Measurements from ENCODE around the gene GOLT1A. TPM values are rescaled to one million over a fixed set of nuclear protein-coding genes. Genes with fewer than 3 reads are reported as not detected.

GOLT1A gene
- total RNA-seq, 2 donors from 2014 or later = 6.7 to 13.6 TPM

DNA sequence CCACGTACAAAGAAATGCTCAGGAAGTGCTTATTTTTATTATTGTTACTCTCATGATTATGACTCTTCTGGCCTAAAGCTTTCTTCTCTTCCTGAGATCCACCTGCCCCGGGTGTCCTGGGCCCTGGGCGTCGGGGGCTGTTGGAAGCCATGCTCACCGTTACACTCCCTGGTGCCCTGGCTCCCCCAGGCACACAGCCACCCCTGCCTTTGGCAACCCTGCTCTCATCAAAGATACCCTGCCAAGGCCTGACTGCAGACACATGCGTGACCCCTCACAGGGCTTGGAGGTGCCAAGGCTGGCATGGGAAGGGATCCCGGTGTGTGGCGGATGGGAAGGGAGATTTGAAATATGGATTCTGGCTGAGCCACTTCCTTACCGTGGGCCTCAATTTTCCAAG, 14.2 kb downstream of the GOLT1A start:
- no peaks in the 10 kb centered on the region for H3K27me3 ChIP-seq
- no peak overlapping the region for H3K9ac ChIP-seq (ENCODE audit: low read depth in 2 of 2, low read length in 2 of 2)
- TF ChIP-seq, protein P1, sequence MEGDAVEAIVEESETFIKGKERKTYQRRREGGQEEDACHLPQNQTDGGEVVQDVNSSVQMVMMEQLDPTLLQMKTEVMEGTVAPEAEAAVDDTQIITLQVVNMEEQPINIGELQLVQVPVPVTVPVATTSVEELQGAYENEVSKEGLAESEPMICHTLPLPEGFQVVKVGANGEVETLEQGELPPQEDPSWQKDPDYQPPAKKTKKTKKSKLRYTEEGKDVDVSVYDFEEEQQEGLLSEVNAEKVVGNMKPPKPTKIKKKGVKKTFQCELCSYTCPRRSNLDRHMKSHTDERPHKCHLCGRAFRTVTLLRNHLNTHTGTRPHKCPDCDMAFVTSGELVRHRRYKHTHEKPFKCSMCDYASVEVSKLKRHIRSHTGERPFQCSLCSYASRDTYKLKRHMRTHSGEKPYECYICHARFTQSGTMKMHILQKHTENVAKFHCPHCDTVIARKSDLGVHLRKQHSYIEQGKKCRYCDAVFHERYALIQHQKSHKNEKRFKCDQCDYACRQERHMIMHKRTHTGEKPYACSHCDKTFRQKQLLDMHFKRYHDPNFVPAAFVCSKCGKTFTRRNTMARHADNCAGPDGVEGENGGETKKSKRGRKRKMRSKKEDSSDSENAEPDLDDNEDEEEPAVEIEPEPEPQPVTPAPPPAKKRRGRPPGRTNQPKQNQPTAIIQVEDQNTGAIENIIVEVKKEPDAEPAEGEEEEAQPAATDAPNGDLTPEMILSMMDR (IDR thresholded peaks at IDR 0.05) = no peak
- H3K36me3 ChIP-seq = no peaks in the 10 kb centered on the region
- no peaks in the 10 kb centered on the region for H3K4me1 ChIP-seq
- intact Hi-C loops (cut with DNase I) = no loop called here
- DNase-seq = no peak
- no peak overlapping the region for H3K27ac ChIP-seq
- H3K4me3 ChIP-seq = no peak overlapping the region
- no peaks in the 10 kb centered on the region for H3K9me3 ChIP-seq

DNA sequence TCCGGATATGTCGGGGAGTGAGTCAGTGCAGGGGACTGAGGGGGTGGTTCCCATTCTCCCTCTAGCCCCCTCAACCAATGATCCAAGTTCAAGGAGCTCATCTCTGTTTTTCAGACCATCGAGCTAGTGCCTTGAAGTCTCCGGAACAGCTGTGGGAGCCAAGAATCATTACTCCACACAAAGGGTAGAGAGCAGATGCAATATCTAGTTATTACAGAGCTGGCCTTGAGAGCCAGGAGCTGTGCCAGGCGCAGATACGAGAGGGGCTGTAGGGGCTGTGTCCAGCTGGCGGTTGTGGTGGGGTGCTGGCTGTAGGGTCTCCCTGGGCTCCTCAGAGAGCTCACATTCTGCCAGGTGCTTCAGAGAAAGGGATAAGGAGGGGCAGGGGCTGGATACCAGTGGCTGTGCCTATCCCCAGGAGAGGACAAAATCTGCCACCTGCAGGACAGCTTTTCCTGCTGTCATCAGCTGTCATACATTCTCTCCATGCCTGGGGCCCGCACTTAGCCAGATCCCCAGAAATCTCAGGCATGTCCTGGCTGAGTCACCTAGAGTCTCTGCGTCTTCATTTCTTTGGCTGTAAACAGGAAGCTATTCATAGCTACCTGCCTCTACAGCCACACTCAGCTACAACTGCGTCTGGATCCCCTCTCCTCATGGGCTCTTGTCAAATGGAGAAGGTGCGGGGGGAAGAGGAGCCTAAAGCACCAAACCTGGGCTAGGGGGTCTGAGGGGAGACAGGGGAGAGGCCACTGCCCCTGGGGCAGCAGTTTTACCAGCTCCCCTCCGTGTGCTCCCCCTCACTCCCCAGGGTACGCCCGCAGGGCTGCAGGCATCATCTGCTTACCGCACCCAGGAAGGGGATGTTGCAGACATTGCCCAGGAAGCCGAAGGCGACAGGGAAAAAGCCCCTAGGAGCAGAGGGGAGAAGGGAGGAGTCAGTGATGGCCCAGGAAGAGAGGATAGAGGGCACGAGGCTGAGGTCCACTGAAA, 15.1 kb downstream of the GOLT1A start:
- H3K4me3 ChIP-seq = no peak overlapping the region
- H3K27ac ChIP-seq = no peak overlapping the region
- intact Hi-C loops (cut with DNase I) = no loop called here
- H3K9me3 ChIP-seq = no peaks in the 10 kb centered on the region
- H3K4me1 ChIP-seq = no peaks in the 10 kb centered on the region
- no peaks in the 10 kb centered on the region for H3K27me3 ChIP-seq
- H3K9ac ChIP-seq (ENCODE audit: low read depth in 2 of 2, low read length in 2 of 2) = no peak overlapping the region
- TF ChIP-seq, protein P1 (IDR thresholded peaks at IDR 0.05) = no peak
- no peaks in the 10 kb centered on the region for H3K36me3 ChIP-seq
- DNase-seq = no peak

GRCh38 chr1:204197068-204197467, 16.7 kb downstream of the GOLT1A start:
- H3K27ac ChIP-seq = no peak overlapping the region
- no peaks in the 10 kb centered on the region for H3K9me3 ChIP-seq
- no peak for DNase-seq
- no peak overlapping the region for H3K4me3 ChIP-seq
- H3K27me3 ChIP-seq = no peaks in the 10 kb centered on the region
- intact Hi-C loops (cut with DNase I) = no loop called here
- no peaks in the 10 kb centered on the region for H3K4me1 ChIP-seq
- no peaks in the 10 kb centered on the region for H3K36me3 ChIP-seq
- H3K9ac ChIP-seq (ENCODE audit: low read depth in 2 of 2, low read length in 2 of 2) = no peak overlapping the region
- TF ChIP-seq, protein P1 (IDR thresholded peaks at IDR 0.05) = no peak

DNA sequence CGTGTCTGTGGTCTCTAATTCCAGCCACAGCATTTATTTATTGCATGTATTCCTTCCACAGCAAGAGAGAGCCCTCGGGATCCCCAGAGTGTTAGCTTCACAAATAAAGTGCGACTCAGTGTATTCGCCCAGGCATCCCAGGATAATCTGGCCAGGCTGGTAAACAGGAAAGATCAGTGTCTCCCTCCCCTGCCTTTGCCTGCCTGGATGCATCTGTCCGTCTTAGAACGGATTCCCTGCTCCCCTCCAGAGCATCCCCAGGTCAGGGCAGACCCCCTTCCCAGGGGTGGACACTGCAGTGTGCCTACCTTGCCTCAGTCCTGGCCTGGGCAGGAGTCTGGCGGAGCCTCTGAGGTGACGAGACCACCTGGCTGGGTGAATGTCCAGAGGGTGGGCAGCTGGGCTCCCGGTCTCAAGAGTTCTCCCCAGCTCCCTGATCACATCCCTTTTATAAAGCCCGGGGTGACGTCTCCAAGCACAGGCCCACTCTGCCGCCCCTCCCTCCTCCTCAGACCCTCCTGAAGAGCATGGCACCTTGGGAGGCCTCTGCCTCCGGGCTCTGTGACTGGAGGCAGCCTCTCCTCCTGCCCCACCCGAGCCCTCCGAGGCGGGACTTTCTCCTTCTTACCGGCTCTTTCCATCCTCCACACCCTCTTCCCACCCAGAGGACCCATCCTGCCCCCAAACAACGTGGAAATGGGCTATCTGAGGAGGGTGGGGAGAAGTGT, 17.6 kb downstream of the GOLT1A start, which contains the start of gene KISS1:
Gene KISS1, minus strand, starts transcription at position 424 of the 728 bp plus-strand sequence. CDS start 3,615 bp downstream, outside the sequence.
- DNase-seq = no peak
- H3K27me3 ChIP-seq = no peaks in the 10 kb centered on the region
- H3K9me3 ChIP-seq = no peaks in the 10 kb centered on the region
- intact Hi-C loops (cut with DNase I) = no loop called here
- H3K4me1 ChIP-seq = no peaks in the 10 kb centered on the region
- H3K27ac ChIP-seq = no peak within 1 kb of the TSS
- TF ChIP-seq, protein P1 (IDR thresholded peaks at IDR 0.05) = no peak
- no peak within 1 kb of the TSS for H3K9ac ChIP-seq (ENCODE audit: low read depth in 2 of 2, low read length in 2 of 2)
- H3K36me3 ChIP-seq = no peaks in the 10 kb centered on the region
- H3K4me3 ChIP-seq = no peak within 1 kb of the TSS

DNA sequence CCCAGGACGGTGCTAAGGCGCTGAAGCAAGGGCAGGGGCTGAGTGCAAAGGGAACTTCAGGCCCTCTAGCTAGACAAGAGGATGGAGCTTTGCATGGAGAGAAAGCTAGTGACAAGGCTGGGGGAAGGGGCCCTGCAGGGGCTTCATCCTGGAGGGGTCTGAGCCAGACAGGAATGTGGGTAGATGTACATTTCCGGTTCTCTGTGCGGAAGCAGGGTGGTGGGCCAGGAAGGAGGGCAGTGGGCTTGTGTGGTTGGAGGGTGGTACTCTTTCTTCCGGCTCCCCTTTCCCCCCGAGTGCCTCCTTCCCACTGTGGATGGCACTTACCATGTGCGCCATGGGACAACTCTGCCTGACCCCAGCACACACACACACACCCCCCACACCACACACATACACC, 19.0 kb downstream of the GOLT1A start:
- TF ChIP-seq, protein P1 (IDR thresholded peaks at IDR 0.05) = no peak
- H3K36me3 ChIP-seq = no peaks in the 10 kb centered on the region
- no peak for DNase-seq
- no peak overlapping the region for H3K4me3 ChIP-seq
- no peaks in the 10 kb centered on the region for H3K27me3 ChIP-seq
- no peak overlapping the region for H3K27ac ChIP-seq
- H3K4me1 ChIP-seq = no peaks in the 10 kb centered on the region
- intact Hi-C loops (cut with DNase I) = no loop called here
- H3K9ac ChIP-seq (ENCODE audit: low read depth in 2 of 2, low read length in 2 of 2) = no peak overlapping the region
- no peaks in the 10 kb centered on the region for H3K9me3 ChIP-seq

Data from colonic mucosa (tissue), 4 donors.